Measurements from ENCODE around the gene C1QTNF6. TPM values are rescaled to one million over a fixed set of nuclear protein-coding genes. Genes with fewer than 3 reads are reported as not detected.
A peak's percentile ranks its signal among the peaks of the same experiment; 100 is the strongest.

C1QTNF6 gene
- total RNA-seq, 1 donor from 2014 or later, result 8.2 TPM

GRCh38 chr22:37161443-37161842 is 26.6 kb downstream of the C1QTNF6 start:
- H3K27ac Mint-ChIP-seq, result peak overlapping the region; percentile 77
- intact Hi-C loops (cut with micrococcal nuclease), result no loop called here
- no peaks in the 10 kb centered on the region for H3K9me3 Mint-ChIP-seq
- no peaks in the 10 kb centered on the region for H3K36me3 Mint-ChIP-seq (ENCODE audit: low read depth)
- H3K4me3 Mint-ChIP-seq, result no peak overlapping the region
- ATAC-seq (ENCODE audit: low read depth) (no peak), DNase-seq (no peak)
- ChIA-PET CTCF (interaction anchor here (1.1 to 4.8 kb wide), 4 partner anchors 14 to 99 kb away, joined by 3 to 17 read pairs (median 10); no protein-coding TSS in a partner anchor), POLR2A (interaction anchor here (1.1 to 3.9 kb wide), 5 partner anchors 12 to 385 kb away, joined by 3 to 34 read pairs (median 11); partner anchors contain the start of gene IL2RB)
- TF ChIP-seq CTCF (IDR thresholded peaks at IDR 0.05), result no peak
- H3K4me1 Mint-ChIP-seq, result peaks cover 37% of the 10 kb centered on the region
- peaks cover 7% of the 10 kb centered on the region for H3K27me3 Mint-ChIP-seq

GRCh38 chr22:37160027-37160426 is 28.0 kb downstream of the C1QTNF6 start:
- Mint-ChIP-seq H3K4me3 (no peak overlapping the region), H3K27ac (no peak overlapping the region), H3K9me3 (no peaks in the 10 kb centered on the region), H3K4me1 (peaks cover 34% of the 10 kb centered on the region), H3K27me3 (peaks cover 7% of the 10 kb centered on the region), H3K36me3 (ENCODE audit: low read depth) (no peaks in the 10 kb centered on the region)
- CTCF ChIA-PET, result interaction anchor here (4.8 kb wide), 1 partner anchor 38 kb away, joined by 16 read pairs; no protein-coding TSS in a partner anchor
- POLR2A ChIA-PET, result no interaction called here
- no peak for ATAC-seq (ENCODE audit: low read depth)
- intact Hi-C loops (cut with micrococcal nuclease), result no loop called here
- no peak for TF ChIP-seq CTCF (IDR thresholded peaks at IDR 0.05)
- DNase-seq, result no peak

- DNase-seq (no peak), ATAC-seq (ENCODE audit: low read depth) (no peak)
- H3K36me3 Mint-ChIP-seq (ENCODE audit: low read depth), result no peaks in the 10 kb centered on the region
- H3K9me3 Mint-ChIP-seq, result no peaks in the 10 kb centered on the region
- intact Hi-C loops (cut with micrococcal nuclease), result no loop called here
- peaks cover 27% of the 10 kb centered on the region for H3K4me1 Mint-ChIP-seq
- H3K27me3 Mint-ChIP-seq, result peaks cover 7% of the 10 kb centered on the region
- ChIA-PET POLR2A (no interaction called here), CTCF (no interaction called here)
- H3K4me3 Mint-ChIP-seq, result no peak overlapping the region
- no peak for TF ChIP-seq CTCF (IDR thresholded peaks at IDR 0.05)
- H3K27ac Mint-ChIP-seq, result no peak overlapping the region
Measured at GRCh38 chr22:37158963-37159290, 29.1 kb downstream of the C1QTNF6 start.

GRCh38 chr22:37157516-37158285 is 30.3 kb downstream of the C1QTNF6 start:
- ChIA-PET POLR2A (no interaction called here), CTCF (interaction anchor here (1.5 kb wide), 1 partner anchor 9 kb away, joined by 3 read pairs; no protein-coding TSS in a partner anchor)
- TF ChIP-seq CTCF (IDR thresholded peaks at IDR 0.05), result no peak
- H3K4me3 Mint-ChIP-seq, result no peak overlapping the region
- ATAC-seq (ENCODE audit: low read depth), result no peak
- H3K27me3 Mint-ChIP-seq, result peaks cover 7% of the 10 kb centered on the region
- no peak overlapping the region for H3K27ac Mint-ChIP-seq
- H3K36me3 Mint-ChIP-seq (ENCODE audit: low read depth), result no peaks in the 10 kb centered on the region
- intact Hi-C loops (cut with micrococcal nuclease), result no loop called here
- H3K9me3 Mint-ChIP-seq, result no peaks in the 10 kb centered on the region
- no peak for DNase-seq
- H3K4me1 Mint-ChIP-seq, result peaks cover 15% of the 10 kb centered on the region

GRCh38 chr22:37156686-37157435 is 31.2 kb downstream of the C1QTNF6 start:
- Mint-ChIP-seq H3K4me1 (peaks cover 6% of the 10 kb centered on the region), H3K36me3 (ENCODE audit: low read depth) (no peaks in the 10 kb centered on the region), H3K9me3 (no peaks in the 10 kb centered on the region), H3K4me3 (no peak overlapping the region), H3K27ac (no peak overlapping the region), H3K27me3 (peaks cover 7% of the 10 kb centered on the region)
- no peak for TF ChIP-seq CTCF (IDR thresholded peaks at IDR 0.05)
- intact Hi-C loops (cut with micrococcal nuclease), result no loop called here
- ChIA-PET CTCF (interaction anchor here (1.5 kb wide), 1 partner anchor 10 kb away, joined by 3 read pairs; no protein-coding TSS in a partner anchor), POLR2A (no interaction called here)
- DNase-seq, result no peak
- no peak for ATAC-seq (ENCODE audit: low read depth)
